H9 (cell line): Measurements from ENCODE around the gene KIAA1328. TPM values are rescaled to one million over a fixed set of nuclear protein-coding genes. Genes with fewer than 3 reads are reported as not detected.

ENCODE experiments used
- DNase-seq: peaks from one replicate; pipeline ENCODE4 v3.0.0-alpha.2; 2017
- H2AFZ ChIP-seq: one replicate; pipeline ENCODE4 v1.6.1; 2013; ENCODE audit warnings: mild to moderate bottlenecking, low read length, control low read depth, moderate library complexity
- H2AK5ac ChIP-seq: 2 replicates; pipeline ENCODE4 v1.6.1; 2013; ENCODE audit warnings: low read length, control low read depth, mixed read lengths; ENCODE audit not compliant: insufficient read length
- H2BK120ac ChIP-seq: one replicate; pipeline ENCODE4 v1.6.1; 2013; ENCODE audit warnings: low read depth, mild to moderate bottlenecking, low read length, control low read depth, inconsistent platforms; ENCODE audit not compliant: poor library complexity, severe bottlenecking
- H2BK12ac ChIP-seq: 2 replicates; pipeline ENCODE4 v1.6.1; 2013; ENCODE audit warnings: low read length, control low read depth, mixed read lengths, low read depth; ENCODE audit not compliant: insufficient read length
- H2BK15ac ChIP-seq: 2 replicates; pipeline ENCODE4 v1.6.1; 2013; ENCODE audit warnings: low read depth, low read length, control low read depth
- H2BK20ac ChIP-seq: one replicate; pipeline ENCODE4 v1.6.1; 2013; ENCODE audit warnings: low read depth, mild to moderate bottlenecking, low read length, control low read depth, inconsistent platforms; ENCODE audit not compliant: poor library complexity, severe bottlenecking
- H2BK5ac ChIP-seq: 2 replicates; pipeline ENCODE4 v1.6.1; 2013; ENCODE audit warnings: low read length, control low read depth, mixed read lengths; ENCODE audit not compliant: insufficient read length
- H3K14ac ChIP-seq: 2 replicates; pipeline ENCODE4 v1.6.1; 2013; ENCODE audit warnings: low read length, control low read depth; ENCODE audit not compliant: insufficient read depth
- H3K18ac ChIP-seq: 2 replicates; pipeline ENCODE4 v1.6.1; 2013; ENCODE audit warnings: low read depth, mild to moderate bottlenecking, mixed read lengths, low read length, control low read depth; ENCODE audit not compliant: insufficient read length
- H3K23ac ChIP-seq: 2 replicates; pipeline ENCODE4 v1.6.1; 2013; ENCODE audit warnings: low read length, control low read depth, mixed read lengths, low read depth; ENCODE audit not compliant: insufficient read length
- H3K23me2 ChIP-seq: 2 replicates; pipeline ENCODE4 v1.6.1; 2013; ENCODE audit warnings: low read depth, mild to moderate bottlenecking, mixed read lengths, low read length, control low read depth; ENCODE audit not compliant: insufficient read length, poor library complexity, severe bottlenecking
- H3K27ac ChIP-seq: 2 replicates; pipeline ENCODE4 v1.5.1; 2013; ENCODE audit warnings: low read length, control low read depth, mixed read lengths, low read depth; ENCODE audit not compliant: insufficient read length
- H3K27me3 ChIP-seq: 2 replicates; pipeline ENCODE4 v1.6.1; 2013; ENCODE audit warnings: low read length, control low read depth, inconsistent platforms; ENCODE audit not compliant: insufficient read depth
- H3K4ac ChIP-seq: 2 replicates; pipeline ENCODE4 v1.6.1; 2013; ENCODE audit warnings: low read depth, mild to moderate bottlenecking, control low read depth, inconsistent platforms, low read length, moderate library complexity
- H3K4me1 ChIP-seq: 2 replicates; pipeline ENCODE4 v1.6.1; 2013; ENCODE audit warnings: low read length, control low read depth, inconsistent platforms; ENCODE audit not compliant: insufficient read depth
- H3K4me2 ChIP-seq: 2 replicates; pipeline ENCODE4 v1.6.1; 2013; ENCODE audit warnings: low read length, control low read depth, mixed read lengths; ENCODE audit not compliant: insufficient read length, insufficient read depth
- H3K56ac ChIP-seq: 2 replicates; pipeline ENCODE4 v1.6.1; 2013; ENCODE audit warnings: low read depth, mild to moderate bottlenecking, mixed read lengths, low read length, control low read depth; ENCODE audit not compliant: insufficient read length
- H3K79me1 ChIP-seq: 2 replicates; pipeline ENCODE4 v1.6.1; 2013; ENCODE audit warnings: low read depth, mild to moderate bottlenecking, moderate library complexity, low read length, control low read depth, inconsistent platforms; ENCODE audit not compliant: insufficient read depth, poor library complexity, severe bottlenecking
- H3K79me2 ChIP-seq: 2 replicates; pipeline ENCODE4 v1.6.1; 2013; ENCODE audit warnings: low read length, control low read depth, inconsistent platforms; ENCODE audit not compliant: insufficient read depth
- H3K9ac ChIP-seq: 2 replicates; pipeline ENCODE4 v1.6.1; 2013; ENCODE audit warnings: low read length, control low read depth, mixed read lengths; ENCODE audit not compliant: insufficient read length; ENCODE audit errors: extremely low read depth
- H3K9me3 ChIP-seq: one replicate; pipeline ENCODE4 v1.6.1; 2013; ENCODE audit warnings: low read depth, low read length, inconsistent platforms; ENCODE audit not compliant: control insufficient read depth
- H3T11ph ChIP-seq: one replicate; pipeline ENCODE4 v1.6.1; 2013; ENCODE audit warnings: mild to moderate bottlenecking, low read length, control low read depth, inconsistent platforms
- H4K20me1 ChIP-seq: one replicate; pipeline ENCODE4 v1.6.1; 2013; ENCODE audit not compliant: control insufficient read depth, insufficient read length, insufficient read depth
- H4K5ac ChIP-seq: 2 replicates; pipeline ENCODE4 v1.6.1; 2013; ENCODE audit warnings: low read depth, mild to moderate bottlenecking, mixed read lengths, low read length, control low read depth; ENCODE audit not compliant: insufficient read length
- H4K8ac ChIP-seq: replicated peaks from 2 replicates; pipeline ENCODE4 v1.6.1; 2013; ENCODE audit warnings: low read length, control low read depth, mixed read lengths, low read depth; ENCODE audit not compliant: insufficient read length
- H4K91ac ChIP-seq: 2 replicates; pipeline ENCODE4 v1.6.1; 2013; ENCODE audit warnings: low read depth, mild to moderate bottlenecking, moderate library complexity, mixed read lengths, low read length, control low read depth; ENCODE audit not compliant: insufficient read length
- H3K27ac Mint-ChIP-seq, 3 experiments: 2 replicates in 2 of 3; 3 replicates in 1 of 3; pipeline ENCODE4 v1.8.0; 2020 to 2021; ENCODE audit warnings: mixed read lengths in 3 of 3, mild to moderate bottlenecking in 1 of 3, moderate library complexity in 1 of 3
- H3K27me3 Mint-ChIP-seq: 2 replicates; pipeline ENCODE4 v1.8.0; 2021; ENCODE audit warnings: low read depth, mild to moderate bottlenecking, moderate library complexity, mixed read lengths
- H3K36me3 Mint-ChIP-seq, 3 experiments: 2 replicates in 2 of 3; 3 replicates in 1 of 3; pipeline ENCODE4 v1.8.0; 2020 to 2021; ENCODE audit warnings: low read depth in 3 of 3, mixed read lengths in 3 of 3; ENCODE audit not compliant: insufficient read depth in 1 of 3
- H3K4me1 Mint-ChIP-seq, 2 experiments: 2 replicates each; pipeline ENCODE4 v1.8.0; 2020; ENCODE audit warnings: mixed read lengths in 2 of 2
- H3K4me3 Mint-ChIP-seq, 2 experiments: 2 replicates in 1 of 2; 3 replicates in 1 of 2; pipeline ENCODE4 v1.8.0; 2020 to 2021; ENCODE audit warnings: mild to moderate bottlenecking in 2 of 2, mixed read lengths in 2 of 2, moderate library complexity in 1 of 2
- H3K9me3 Mint-ChIP-seq, 2 experiments: 2 replicates in 1 of 2; 3 replicates in 1 of 2; pipeline ENCODE4 v1.8.0; 2020; ENCODE audit warnings: mild to moderate bottlenecking in 2 of 2, mixed read lengths in 2 of 2, moderate library complexity in 1 of 2
- WGBS: extraction: QIAGEN DNeasy Blood & Tissue Kit; methylation state at CpG from one replicate; pipeline ENCODE4 v1.1.7; 2013; ENCODE audit warnings: missing lambda C conversion rate, low lambda C conversion rate, mixed read lengths; ENCODE audit not compliant: insufficient read length; ENCODE audit errors: extremely low coverage; 5-methylcytosine and 5-hydroxymethylcytosine counted together
- total RNA-seq: library from RNA; stranded (reverse); gene quantifications from 2 replicates; pipeline ENCODE4 v1.2.1, GENCODE V29; 2021
- TF ChIP-seq, protein P1 (sequence below): fragments of 200-600 bp; sonication (generic); conservative IDR thresholded peaks from 3 replicates; pipeline ENCODE4 v1.8.0; 2021; ENCODE audit warnings: antibody characterized with exemption, mild to moderate bottlenecking

Gene KIAA1328
- total RNA-seq, 1 experiment from 2014 or later: 4.9 TPM

DNA sequence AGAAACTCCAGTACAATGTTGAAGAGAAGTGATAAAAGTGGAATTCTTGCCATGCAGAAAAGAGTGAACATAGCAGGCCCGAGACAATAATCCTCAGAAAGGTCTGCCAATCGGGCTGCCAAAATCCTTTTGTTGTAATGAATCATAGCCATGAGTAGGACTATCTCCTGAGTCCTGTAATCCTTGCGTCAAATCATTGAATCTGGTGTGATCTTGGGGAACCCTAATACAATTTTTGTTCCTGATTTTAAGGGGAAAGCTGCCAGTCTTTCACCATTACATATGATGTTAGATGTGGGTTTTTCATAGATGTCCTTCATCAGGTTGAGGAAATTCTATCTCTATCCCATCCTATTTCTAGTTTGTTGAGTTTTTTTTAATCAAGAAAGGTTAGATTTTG is 2.4 kb upstream of the KIAA1328 start:
- H3K79me2 ChIP-seq: no peaks in the 10 kb centered on the region
- no CpG with 5 or more reads among the region's 3 CpGs for WGBS

More for the DNA sequence above, 2.4 kb upstream of the KIAA1328 start:
- peaks cover 18 to 20% of the 10 kb centered on the region in 2 experiments for H3K4me1 Mint-ChIP-seq
- H2BK12ac ChIP-seq: no peak overlapping the region
- no peak overlapping the region for H3K23ac ChIP-seq
- no peaks in the 10 kb centered on the region for H3K9me3 Mint-ChIP-seq
- H3K27me3 Mint-ChIP-seq: no peaks in the 10 kb centered on the region
- H3T11ph ChIP-seq: no peak overlapping the region
- H3K4ac ChIP-seq: no peak overlapping the region
- H2BK5ac ChIP-seq: no peak overlapping the region
- no peak for DNase-seq
- H3K4me2 ChIP-seq: no peak overlapping the region
- H4K8ac ChIP-seq: no peak overlapping the region
- no peak overlapping the region for H3K56ac ChIP-seq
- no peak overlapping the region for H3K4me3 Mint-ChIP-seq
- H3K79me1 ChIP-seq: peaks cover 6% of the 10 kb centered on the region
- no peak overlapping the region for H2BK120ac ChIP-seq
- H2AFZ ChIP-seq: no peak overlapping the region
- peaks cover 16 to 36% (median 20%) of the 10 kb centered on the region in 3 experiments for H3K36me3 Mint-ChIP-seq
- H4K20me1 ChIP-seq: no peaks in the 10 kb centered on the region
- no peak overlapping the region for H3K27ac Mint-ChIP-seq
- H3K27ac ChIP-seq: no peak overlapping the region
- H2BK20ac ChIP-seq: no peak overlapping the region
- H3K23me2 ChIP-seq: no peaks in the 10 kb centered on the region
- TF ChIP-seq, protein P1, sequence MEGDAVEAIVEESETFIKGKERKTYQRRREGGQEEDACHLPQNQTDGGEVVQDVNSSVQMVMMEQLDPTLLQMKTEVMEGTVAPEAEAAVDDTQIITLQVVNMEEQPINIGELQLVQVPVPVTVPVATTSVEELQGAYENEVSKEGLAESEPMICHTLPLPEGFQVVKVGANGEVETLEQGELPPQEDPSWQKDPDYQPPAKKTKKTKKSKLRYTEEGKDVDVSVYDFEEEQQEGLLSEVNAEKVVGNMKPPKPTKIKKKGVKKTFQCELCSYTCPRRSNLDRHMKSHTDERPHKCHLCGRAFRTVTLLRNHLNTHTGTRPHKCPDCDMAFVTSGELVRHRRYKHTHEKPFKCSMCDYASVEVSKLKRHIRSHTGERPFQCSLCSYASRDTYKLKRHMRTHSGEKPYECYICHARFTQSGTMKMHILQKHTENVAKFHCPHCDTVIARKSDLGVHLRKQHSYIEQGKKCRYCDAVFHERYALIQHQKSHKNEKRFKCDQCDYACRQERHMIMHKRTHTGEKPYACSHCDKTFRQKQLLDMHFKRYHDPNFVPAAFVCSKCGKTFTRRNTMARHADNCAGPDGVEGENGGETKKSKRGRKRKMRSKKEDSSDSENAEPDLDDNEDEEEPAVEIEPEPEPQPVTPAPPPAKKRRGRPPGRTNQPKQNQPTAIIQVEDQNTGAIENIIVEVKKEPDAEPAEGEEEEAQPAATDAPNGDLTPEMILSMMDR: no peak
- H2AK5ac ChIP-seq: no peak overlapping the region
- H3K4me1 ChIP-seq: no peaks in the 10 kb centered on the region
- H3K14ac ChIP-seq: no peak overlapping the region
- H3K9me3 ChIP-seq: no peaks in the 10 kb centered on the region
- H4K5ac ChIP-seq: no peak overlapping the region
- no peak overlapping the region for H3K9ac ChIP-seq
- H4K91ac ChIP-seq: no peak overlapping the region
- no peak overlapping the region for H3K18ac ChIP-seq
- H2BK15ac ChIP-seq: no peak overlapping the region
- no peaks in the 10 kb centered on the region; the same call in 1 of the 2 replicates for H3K27me3 ChIP-seq
